ENCODE results near the gene RNASEH2B. TPM values are rescaled to one million over a fixed set of nuclear protein-coding genes. Genes with fewer than 3 reads are reported as not detected.

Gene RNASEH2B
- total and polyA plus RNA-seq, 2 experiments from 2014 or later: 21.1 to 27.5 TPM

- peaks cover 16% of the 10 kb centered on the region for H3K4me1 ChIP-seq (ENCODE audit: low read depth)
- H3K27me3 ChIP-seq: no peaks in the 10 kb centered on the region
- H3K4me3 ChIP-seq: no peak overlapping the region
- H3K9me3 ChIP-seq (ENCODE audit: low read depth): no peaks in the 10 kb centered on the region
- H3K27ac ChIP-seq: peak overlapping the region; percentile 34
- TF ChIP-seq, protein P1, sequence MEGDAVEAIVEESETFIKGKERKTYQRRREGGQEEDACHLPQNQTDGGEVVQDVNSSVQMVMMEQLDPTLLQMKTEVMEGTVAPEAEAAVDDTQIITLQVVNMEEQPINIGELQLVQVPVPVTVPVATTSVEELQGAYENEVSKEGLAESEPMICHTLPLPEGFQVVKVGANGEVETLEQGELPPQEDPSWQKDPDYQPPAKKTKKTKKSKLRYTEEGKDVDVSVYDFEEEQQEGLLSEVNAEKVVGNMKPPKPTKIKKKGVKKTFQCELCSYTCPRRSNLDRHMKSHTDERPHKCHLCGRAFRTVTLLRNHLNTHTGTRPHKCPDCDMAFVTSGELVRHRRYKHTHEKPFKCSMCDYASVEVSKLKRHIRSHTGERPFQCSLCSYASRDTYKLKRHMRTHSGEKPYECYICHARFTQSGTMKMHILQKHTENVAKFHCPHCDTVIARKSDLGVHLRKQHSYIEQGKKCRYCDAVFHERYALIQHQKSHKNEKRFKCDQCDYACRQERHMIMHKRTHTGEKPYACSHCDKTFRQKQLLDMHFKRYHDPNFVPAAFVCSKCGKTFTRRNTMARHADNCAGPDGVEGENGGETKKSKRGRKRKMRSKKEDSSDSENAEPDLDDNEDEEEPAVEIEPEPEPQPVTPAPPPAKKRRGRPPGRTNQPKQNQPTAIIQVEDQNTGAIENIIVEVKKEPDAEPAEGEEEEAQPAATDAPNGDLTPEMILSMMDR (IDR thresholded peaks at IDR 0.05; ENCODE audit: low read depth, low read length): no peak
- H3K36me3 ChIP-seq: no peaks in the 10 kb centered on the region
- DNase-seq (ENCODE audit: low read depth in 1 of 2, low spot score in 1 of 2): peak in 1 of 2 donors; percentile 63
Measured at GRCh38 chr13:51000571-51001260, 91.1 kb downstream of the RNASEH2B start.

DNA sequence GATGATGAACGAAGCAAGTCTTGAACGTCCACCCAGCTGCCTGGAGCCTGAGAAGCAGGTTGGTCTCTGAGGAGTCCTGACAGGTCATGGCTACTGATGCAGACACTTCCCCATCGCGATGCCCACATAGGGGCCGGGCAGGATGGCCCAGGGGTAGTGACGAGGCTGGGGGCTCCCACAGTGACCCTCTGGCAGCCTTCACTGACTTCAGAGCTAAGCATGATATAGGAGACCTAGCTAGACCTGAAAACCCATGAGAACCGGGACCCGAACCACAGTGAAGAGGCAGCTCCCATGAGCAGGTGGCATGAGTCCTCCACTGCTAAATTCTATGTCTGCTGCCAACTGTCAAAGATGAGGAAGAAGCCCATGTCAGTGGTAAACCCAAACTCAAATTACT is 91.7 kb downstream of the RNASEH2B start:
- TF ChIP-seq, protein P1 (IDR thresholded peaks at IDR 0.05; ENCODE audit: low read depth, low read length): no peak
- Histone ChIP-seq H3K27ac (no peak overlapping the region), H3K4me3 (no peak overlapping the region), H3K4me1 (ENCODE audit: low read depth) (peaks cover 16% of the 10 kb centered on the region), H3K36me3 (no peaks in the 10 kb centered on the region), H3K9me3 (ENCODE audit: low read depth) (no peaks in the 10 kb centered on the region), H3K27me3 (no peaks in the 10 kb centered on the region)
- DNase-seq (ENCODE audit: low read depth in 1 of 2, low spot score in 1 of 2): no peak

GRCh38 chr13:51002736-51003135 is 93.1 kb downstream of the RNASEH2B start:
- H3K36me3 ChIP-seq: no peaks in the 10 kb centered on the region
- H3K9me3 ChIP-seq (ENCODE audit: low read depth): no peaks in the 10 kb centered on the region
- H3K27me3 ChIP-seq: no peaks in the 10 kb centered on the region
- TF ChIP-seq, protein P1 (IDR thresholded peaks at IDR 0.05; ENCODE audit: low read depth, low read length): no peak
- H3K4me3 ChIP-seq: no peak overlapping the region
- peaks cover 16% of the 10 kb centered on the region for H3K4me1 ChIP-seq (ENCODE audit: low read depth)
- no peak for DNase-seq (ENCODE audit: low read depth in 1 of 2, low spot score in 1 of 2)
- no peak overlapping the region for H3K27ac ChIP-seq

- DNase-seq (ENCODE audit: low read depth in 1 of 2, low spot score in 1 of 2): no peak
- Histone ChIP-seq H3K9me3 (ENCODE audit: low read depth) (no peaks in the 10 kb centered on the region), H3K36me3 (no peaks in the 10 kb centered on the region), H3K4me3 (no peak overlapping the region), H3K27ac (no peak overlapping the region), H3K4me1 (ENCODE audit: low read depth) (peaks cover 16% of the 10 kb centered on the region), H3K27me3 (no peaks in the 10 kb centered on the region)
- TF ChIP-seq, protein P1 (IDR thresholded peaks at IDR 0.05; ENCODE audit: low read depth, low read length): no peak
Measured at GRCh38 chr13:51003642-51004041, 94.1 kb downstream of the RNASEH2B start.

DNA sequence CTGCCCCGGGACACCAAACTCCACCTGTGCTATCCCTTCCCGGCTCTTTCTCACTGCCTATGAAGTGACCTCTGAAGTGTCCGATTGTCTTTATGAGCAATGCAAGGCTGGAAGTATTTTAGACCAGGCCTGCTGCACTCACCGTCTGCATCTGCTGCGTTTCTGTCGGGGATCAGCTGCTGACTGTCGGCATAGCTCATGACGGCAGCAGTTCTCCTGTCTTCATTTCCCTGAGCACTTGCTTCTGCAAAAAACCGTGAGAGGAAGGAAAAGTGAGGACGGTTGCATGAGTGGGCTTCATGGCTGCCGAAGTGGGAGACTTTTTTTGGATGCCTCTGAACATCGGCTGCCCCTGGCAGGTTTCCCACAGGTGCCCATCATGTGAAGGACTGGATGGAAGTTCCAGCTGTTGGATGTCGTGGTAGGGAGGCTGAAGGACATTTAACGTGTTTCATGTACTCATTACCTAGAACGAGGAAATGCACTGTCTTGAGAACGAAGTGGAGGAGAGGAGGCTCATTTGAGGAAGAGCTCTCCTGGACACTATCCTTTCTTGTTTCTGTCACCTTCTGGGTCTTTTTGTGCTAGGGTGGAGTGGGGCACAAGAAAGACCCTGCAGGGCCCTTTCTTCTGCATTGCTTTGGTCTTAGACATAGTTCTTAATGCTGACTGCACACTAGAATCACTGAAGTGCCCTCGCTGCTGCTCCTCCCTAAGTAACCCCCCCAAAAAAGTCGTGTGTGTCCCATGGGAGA is 94.7 kb downstream of the RNASEH2B start:
- H3K27ac ChIP-seq: no peak overlapping the region
- TF ChIP-seq, protein P1 (IDR thresholded peaks at IDR 0.05; ENCODE audit: low read depth, low read length): no peak
- H3K36me3 ChIP-seq: no peaks in the 10 kb centered on the region
- H3K4me1 ChIP-seq (ENCODE audit: low read depth): peaks cover 16% of the 10 kb centered on the region
- H3K4me3 ChIP-seq: no peak overlapping the region
- no peak for DNase-seq (ENCODE audit: low read depth in 1 of 2, low spot score in 1 of 2)
- H3K27me3 ChIP-seq: no peaks in the 10 kb centered on the region
- H3K9me3 ChIP-seq (ENCODE audit: low read depth): no peaks in the 10 kb centered on the region

Data from cardiac muscle cell (in vitro differentiated cells and primary cell).